ELR (cell line): ENCODE results near the gene TLX1.
"Not testable (repeated sequence)": the region's sequence is repeated elsewhere in the genome, so short reads cannot be mapped to it uniquely, and the experiment has no call there.

Experiments
- DNase-seq: peaks from one replicate; pipeline ENCODE4 v3.0.0-alpha.2; 2015; ENCODE audit warnings: low read depth

TLX1 gene

GRCh38 chr10:101152316-101152715 is 21.2 kb downstream of the TLX1 start:
- DNase-seq: no peak

- DNase-seq: not testable (repeated sequence)
Observed at GRCh38 chr10:101154506-101154905, 23.4 kb downstream of the TLX1 start.

GRCh38 chr10:101155896-101156295 is 24.8 kb downstream of the TLX1 start:
- no peak for DNase-seq

- DNase-seq: no peak
Observed at GRCh38 chr10:101157756-101158458, 26.8 kb downstream of the TLX1 start.

- no peak for DNase-seq
Observed at GRCh38 chr10:101158459-101159058, 27.5 kb downstream of the TLX1 start.

- DNase-seq: peak; percentile 73
Observed at GRCh38 chr10:101161494-101162299, 30.6 kb downstream of the TLX1 start.

GRCh38 chr10:101162677-101163076 is 31.6 kb downstream of the TLX1 start:
- DNase-seq: no peak

GRCh38 chr10:101164020-101164419 is 32.9 kb downstream of the TLX1 start:
- no peak for DNase-seq

- DNase-seq: no peak
Observed at GRCh38 chr10:101165736-101166135, 34.6 kb downstream of the TLX1 start.

GRCh38 chr10:101166430-101166829 is 35.3 kb downstream of the TLX1 start:
- DNase-seq: no peak

- no peak for DNase-seq
Observed at GRCh38 chr10:101172741-101173140, 41.6 kb downstream of the TLX1 start.

- DNase-seq: no peak
Observed at GRCh38 chr10:101174319-101174718, 43.2 kb downstream of the TLX1 start.

GRCh38 chr10:101176577-101176976 is 45.5 kb downstream of the TLX1 start:
- no peak for DNase-seq

- DNase-seq: no peak
Observed at GRCh38 chr10:101182936-101183335, 51.8 kb downstream of the TLX1 start.

- DNase-seq: no peak
Observed at GRCh38 chr10:101183458-101184183, 52.5 kb downstream of the TLX1 start.
